ENCODE measurements around the gene MAU2. TPM values are rescaled to one million over a fixed set of nuclear protein-coding genes. Genes with fewer than 3 reads are reported as not detected.

MAU2 gene
- total RNA-seq, 1 donor from 2014 or later: 55.2 TPM

DNA sequence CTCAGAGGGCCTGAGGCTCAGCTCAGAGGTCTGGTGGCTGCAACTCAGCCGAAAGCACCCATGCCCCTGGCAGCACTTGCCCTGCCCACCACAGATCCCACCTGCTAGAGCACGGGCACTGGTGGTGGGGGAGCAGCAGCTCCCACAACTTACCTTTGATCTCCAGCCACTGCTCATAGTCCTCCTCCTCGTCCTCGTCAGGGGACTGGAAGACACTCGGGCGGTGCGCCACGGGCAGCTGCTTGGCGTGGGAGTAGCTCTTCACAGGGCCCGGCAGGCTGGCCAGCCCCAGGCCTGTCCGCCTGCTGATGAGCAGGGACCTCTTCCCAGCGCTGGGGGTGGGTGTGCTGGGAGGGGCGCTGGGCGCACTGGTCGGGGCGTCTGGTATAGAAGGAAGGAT, 14.9 kb upstream of the MAU2 start:
- Histone ChIP-seq H3K36me3 (peaks cover 0 to 78% of the 10 kb centered on the region in 2 donors), H3K9me3 (no peaks in the 10 kb centered on the region), H3K27ac (no peak overlapping the region), H3K4me3 (no peak overlapping the region), H3K4me1 (no peaks in the 10 kb centered on the region), H3K27me3 (no peaks in the 10 kb centered on the region)
- TF ChIP-seq POLR2AphosphoS5 (IDR thresholded peaks at IDR 0.05; ENCODE audit: insufficient read depth in 1 of 2, low read depth in 1 of 2) (no peak), POLR2A (IDR thresholded peaks at IDR 0.05) (no peak)
- TF ChIP-seq, protein P1, sequence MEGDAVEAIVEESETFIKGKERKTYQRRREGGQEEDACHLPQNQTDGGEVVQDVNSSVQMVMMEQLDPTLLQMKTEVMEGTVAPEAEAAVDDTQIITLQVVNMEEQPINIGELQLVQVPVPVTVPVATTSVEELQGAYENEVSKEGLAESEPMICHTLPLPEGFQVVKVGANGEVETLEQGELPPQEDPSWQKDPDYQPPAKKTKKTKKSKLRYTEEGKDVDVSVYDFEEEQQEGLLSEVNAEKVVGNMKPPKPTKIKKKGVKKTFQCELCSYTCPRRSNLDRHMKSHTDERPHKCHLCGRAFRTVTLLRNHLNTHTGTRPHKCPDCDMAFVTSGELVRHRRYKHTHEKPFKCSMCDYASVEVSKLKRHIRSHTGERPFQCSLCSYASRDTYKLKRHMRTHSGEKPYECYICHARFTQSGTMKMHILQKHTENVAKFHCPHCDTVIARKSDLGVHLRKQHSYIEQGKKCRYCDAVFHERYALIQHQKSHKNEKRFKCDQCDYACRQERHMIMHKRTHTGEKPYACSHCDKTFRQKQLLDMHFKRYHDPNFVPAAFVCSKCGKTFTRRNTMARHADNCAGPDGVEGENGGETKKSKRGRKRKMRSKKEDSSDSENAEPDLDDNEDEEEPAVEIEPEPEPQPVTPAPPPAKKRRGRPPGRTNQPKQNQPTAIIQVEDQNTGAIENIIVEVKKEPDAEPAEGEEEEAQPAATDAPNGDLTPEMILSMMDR (IDR thresholded peaks at IDR 0.05): no peak
- no peak for DNase-seq (ENCODE audit: extremely low spot score in 2 of 2)
- intact Hi-C loops (cut with DNase I): no loop called here

DNA sequence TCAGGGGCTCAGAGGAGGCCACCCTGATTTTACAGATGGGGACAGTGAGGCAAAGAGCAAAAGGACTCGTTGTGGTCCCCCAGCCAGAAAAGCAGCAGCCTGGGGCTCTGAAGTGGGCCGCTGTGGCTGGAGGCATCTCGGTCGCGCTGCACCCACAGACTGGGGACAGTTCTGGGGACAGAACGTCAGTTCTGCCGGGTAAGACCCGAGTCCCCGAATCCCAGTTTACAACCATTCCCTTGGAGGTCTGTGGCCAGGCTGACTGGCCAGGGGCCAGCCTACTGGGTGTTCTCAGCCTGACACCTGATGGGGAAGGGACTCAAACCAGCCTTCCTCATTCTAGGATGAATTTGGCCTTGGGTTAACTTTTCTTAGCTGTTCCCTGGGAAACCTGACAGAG, 14.4 kb upstream of the MAU2 start:
- DNase-seq (ENCODE audit: extremely low spot score in 2 of 2): no peak
- no peaks in the 10 kb centered on the region for H3K9me3 ChIP-seq
- peaks cover 0 to 83% of the 10 kb centered on the region in 2 donors for H3K36me3 ChIP-seq
- H3K27ac ChIP-seq: no peak overlapping the region
- no peaks in the 10 kb centered on the region for H3K27me3 ChIP-seq
- no peak overlapping the region for H3K4me3 ChIP-seq
- H3K4me1 ChIP-seq: no peaks in the 10 kb centered on the region
- intact Hi-C loops (cut with DNase I): no loop called here
- TF ChIP-seq, protein P1 (IDR thresholded peaks at IDR 0.05): no peak
- TF ChIP-seq POLR2A (IDR thresholded peaks at IDR 0.05) (no peak), POLR2AphosphoS5 (IDR thresholded peaks at IDR 0.05; ENCODE audit: insufficient read depth in 1 of 2, low read depth in 1 of 2) (no peak)

DNA sequence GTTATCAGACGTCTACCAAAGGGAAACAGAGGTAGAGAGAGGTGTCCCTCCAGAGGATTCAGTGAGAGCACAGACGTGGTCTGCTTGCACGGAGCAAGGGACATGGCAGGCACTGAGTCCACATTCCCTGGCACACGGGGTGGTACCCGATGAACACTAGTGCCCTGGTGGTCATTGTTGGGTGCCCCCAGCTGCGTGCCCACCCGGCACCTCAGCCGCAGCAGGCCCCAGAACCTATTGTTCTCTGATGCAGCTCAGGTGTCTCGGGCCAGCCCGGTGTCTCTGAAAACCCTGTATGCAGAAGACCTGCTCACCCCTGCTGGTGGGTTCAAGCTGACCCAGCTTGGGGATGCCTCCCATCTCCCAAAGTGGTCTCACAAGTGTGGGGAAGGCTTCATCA, 12.3 kb upstream of the MAU2 start:
- Histone ChIP-seq H3K4me3 (no peak overlapping the region), H3K9me3 (no peaks in the 10 kb centered on the region), H3K27me3 (no peaks in the 10 kb centered on the region), H3K4me1 (no peaks in the 10 kb centered on the region), H3K36me3 (peaks cover 0 to 70% of the 10 kb centered on the region in 2 donors), H3K27ac (no peak overlapping the region)
- TF ChIP-seq, protein P1 (IDR thresholded peaks at IDR 0.05): no peak
- TF ChIP-seq POLR2A (IDR thresholded peaks at IDR 0.05): no peak
- no peak for TF ChIP-seq POLR2AphosphoS5 (IDR thresholded peaks at IDR 0.05; ENCODE audit: insufficient read depth in 1 of 2, low read depth in 1 of 2)
- intact Hi-C loops (cut with DNase I): no loop called here
- no peak for DNase-seq (ENCODE audit: extremely low spot score in 2 of 2)

DNA sequence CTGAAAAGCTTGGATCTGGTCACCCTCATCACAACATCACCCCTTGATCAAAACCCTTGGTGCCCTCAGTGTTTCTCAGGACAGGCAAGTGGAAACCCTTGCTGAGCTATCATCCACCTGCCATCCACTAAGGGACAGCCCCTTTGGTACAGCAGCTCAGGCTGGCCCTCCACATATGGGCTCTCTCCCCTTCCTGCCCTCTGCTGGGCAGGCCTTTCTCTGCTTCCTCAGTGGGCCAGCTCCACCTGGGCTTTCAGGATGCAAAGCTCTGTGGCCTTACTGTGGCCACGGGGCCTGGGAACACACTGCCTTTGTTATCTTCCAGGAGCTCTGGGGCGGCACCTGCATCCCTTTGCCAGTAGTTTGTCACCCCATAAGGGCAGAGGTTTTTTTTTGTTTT, 5.2 kb upstream of the MAU2 start:
- no peak overlapping the region for H3K4me3 ChIP-seq
- TF ChIP-seq POLR2A (IDR thresholded peaks at IDR 0.05) (no peak), POLR2AphosphoS5 (IDR thresholded peaks at IDR 0.05; ENCODE audit: insufficient read depth in 1 of 2, low read depth in 1 of 2) (no peak)
- TF ChIP-seq, protein P1 (IDR thresholded peaks at IDR 0.05): no peak
- no peak for DNase-seq (ENCODE audit: extremely low spot score in 2 of 2)
- H3K36me3 ChIP-seq: peaks cover 0 to 37% of the 10 kb centered on the region in 2 donors
- intact Hi-C loops (cut with DNase I): loop anchor here (10.0 kb wide), 1 partner anchor 121 kb away; the partner anchor contains the start of genes BORCS8 and RFXANK
- H3K9me3 ChIP-seq: no peaks in the 10 kb centered on the region
- H3K27me3 ChIP-seq: no peaks in the 10 kb centered on the region
- H3K27ac ChIP-seq: no peak overlapping the region
- peaks cover 12% of the 10 kb centered on the region for H3K4me1 ChIP-seq

DNA sequence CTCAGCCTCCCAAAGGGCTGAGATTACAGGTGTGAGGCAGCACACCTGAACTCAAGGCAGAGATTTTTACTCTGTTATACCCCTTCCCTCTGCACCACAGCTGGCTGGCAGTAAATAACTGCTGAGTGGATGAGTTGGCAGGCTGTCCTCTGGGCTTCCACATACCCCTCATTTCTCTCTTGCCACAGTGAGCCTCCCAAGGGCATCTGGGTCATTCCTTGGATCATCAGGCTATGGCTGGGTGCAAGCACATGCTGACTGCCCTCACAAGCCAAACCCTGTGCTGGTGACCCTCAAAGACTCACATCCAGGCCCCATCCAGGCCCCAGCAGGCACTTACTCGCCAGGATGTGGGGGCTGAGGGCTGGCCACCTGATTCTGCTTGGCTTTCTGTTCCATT, 4.5 kb upstream of the MAU2 start:
- intact Hi-C loops (cut with DNase I): loop anchor here (10.0 kb wide), 1 partner anchor 121 kb away; the partner anchor contains the start of genes BORCS8 and RFXANK
- TF ChIP-seq POLR2A (IDR thresholded peaks at IDR 0.05) (no peak), POLR2AphosphoS5 (IDR thresholded peaks at IDR 0.05; ENCODE audit: insufficient read depth in 1 of 2, low read depth in 1 of 2) (no peak)
- TF ChIP-seq, protein P1 (IDR thresholded peaks at IDR 0.05): no peak
- no peaks in the 10 kb centered on the region for H3K27me3 ChIP-seq
- no peak overlapping the region for H3K4me3 ChIP-seq
- peaks cover 12% of the 10 kb centered on the region for H3K4me1 ChIP-seq
- H3K36me3 ChIP-seq: peaks cover 0 to 31% of the 10 kb centered on the region in 2 donors
- H3K27ac ChIP-seq: no peak overlapping the region
- DNase-seq (ENCODE audit: extremely low spot score in 2 of 2): no peak
- H3K9me3 ChIP-seq: no peaks in the 10 kb centered on the region
